ENCODE measurements around the gene TUBA3D. TPM values are rescaled to one million over a fixed set of nuclear protein-coding genes. Genes with fewer than 3 reads are reported as not detected.
"Not testable (repeated sequence)": the region's sequence is repeated elsewhere in the genome, so short reads cannot be mapped to it uniquely, and the experiment has no call there.

The TUBA3D gene
- not detected for total RNA-seq

GRCh38 chr2:131475831-131476230 is at the start of gene TUBA3D:
Gene TUBA3D (plus strand): TSS chr2:131476119. CDS start chr2:131476200, 81 bp downstream.
- DNase-seq (ENCODE audit: low spot score in 2 of 2) (no peak), FAIRE-seq (no peak)

GRCh38 chr2:131426727-131427126 is 49.2 kb upstream of the TUBA3D start:
- DNase-seq (ENCODE audit: low spot score in 2 of 2) (no peak), FAIRE-seq (no peak)

GRCh38 chr2:131431336-131431735 is 44.6 kb upstream of the TUBA3D start:
- DNase-seq (ENCODE audit: low spot score in 2 of 2) = no peak
- no peak for FAIRE-seq

- DNase-seq (ENCODE audit: low spot score in 2 of 2); FAIRE-seq: not testable (repeated sequence)
Measured at GRCh38 chr2:131440742-131441468, 35.0 kb upstream of the TUBA3D start.

- not testable (repeated sequence) for DNase-seq (ENCODE audit: low spot score in 2 of 2); FAIRE-seq
Measured at GRCh38 chr2:131444736-131445514, 31.0 kb upstream of the TUBA3D start.

GRCh38 chr2:131445515-131445797 is 30.5 kb upstream of the TUBA3D start:
- not testable (repeated sequence) for FAIRE-seq; DNase-seq (ENCODE audit: low spot score in 2 of 2)

- DNase-seq (ENCODE audit: low spot score in 2 of 2) (no peak), FAIRE-seq (no peak)
Measured at GRCh38 chr2:131445896-131446295, 30.0 kb upstream of the TUBA3D start.

- not testable (repeated sequence) for FAIRE-seq; DNase-seq (ENCODE audit: low spot score in 2 of 2)
Measured at GRCh38 chr2:131447981-131448380, 27.9 kb upstream of the TUBA3D start.

GRCh38 chr2:131451265-131451949 is 24.5 kb upstream of the TUBA3D start:
- DNase-seq (ENCODE audit: low spot score in 2 of 2); FAIRE-seq: not testable (repeated sequence)

GRCh38 chr2:131454914-131455313 is 21.0 kb upstream of the TUBA3D start:
- not testable (repeated sequence) for FAIRE-seq; DNase-seq (ENCODE audit: low spot score in 2 of 2)

- not testable (repeated sequence) for FAIRE-seq; DNase-seq (ENCODE audit: low spot score in 2 of 2)
Measured at GRCh38 chr2:131467722-131468121, 8.2 kb upstream of the TUBA3D start.

GRCh38 chr2:131470944-131471343 is 5.0 kb upstream of the TUBA3D start:
- DNase-seq (ENCODE audit: low spot score in 2 of 2); FAIRE-seq: not testable (repeated sequence)

GRCh38 chr2:131471624-131472023 is 4.3 kb upstream of the TUBA3D start:
- not testable (repeated sequence) for DNase-seq (ENCODE audit: low spot score in 2 of 2); FAIRE-seq

- not testable (repeated sequence) for DNase-seq (ENCODE audit: low spot score in 2 of 2); FAIRE-seq
Measured at GRCh38 chr2:131473266-131473665, 2.7 kb upstream of the TUBA3D start.

GRCh38 chr2:131476363-131476762 is 444 bp downstream of the TUBA3D start:
- DNase-seq (ENCODE audit: low spot score in 2 of 2); FAIRE-seq: not testable (repeated sequence)

- FAIRE-seq; DNase-seq (ENCODE audit: low spot score in 2 of 2): not testable (repeated sequence)
Measured at GRCh38 chr2:131477227-131477626, 1.3 kb downstream of the TUBA3D start.

GRCh38 chr2:131478074-131478849 is 2.3 kb downstream of the TUBA3D start:
- DNase-seq (ENCODE audit: low spot score in 2 of 2); FAIRE-seq: not testable (repeated sequence)

GRCh38 chr2:131478850-131479461 is 3.0 kb downstream of the TUBA3D start:
- FAIRE-seq = not testable (repeated sequence)

GRCh38 chr2:131480351-131480750 is 4.4 kb downstream of the TUBA3D start:
- not testable (repeated sequence) for DNase-seq (ENCODE audit: low spot score in 2 of 2); FAIRE-seq

More at GRCh38 chr2:131478850-131479461, 3.0 kb downstream of the TUBA3D start:
- not testable (repeated sequence) for DNase-seq (ENCODE audit: low spot score in 2 of 2)
